SHP77 (cell line): ENCODE results near the gene ZFR2.
"Not testable (repeated sequence)": the region's sequence is repeated elsewhere in the genome, so short reads cannot be mapped to it uniquely, and the experiment has no call there.

Source experiments
- DNase-seq, 2 experiments: peaks; one replicate each; lab custom pipeline; 2025; lab: John Stamatoyannopoulos, UW

The ZFR2 gene

GRCh38 chr19:3771000-3771905 is 97.6 kb downstream of the ZFR2 start:
- DNase-seq = no peak

- no peak for DNase-seq
Observed at GRCh38 chr19:3770136-3770999, 98.5 kb downstream of the ZFR2 start.

- DNase-seq = no peak
Observed at GRCh38 chr19:3769494-3769893, 99.3 kb downstream of the ZFR2 start.

DNA sequence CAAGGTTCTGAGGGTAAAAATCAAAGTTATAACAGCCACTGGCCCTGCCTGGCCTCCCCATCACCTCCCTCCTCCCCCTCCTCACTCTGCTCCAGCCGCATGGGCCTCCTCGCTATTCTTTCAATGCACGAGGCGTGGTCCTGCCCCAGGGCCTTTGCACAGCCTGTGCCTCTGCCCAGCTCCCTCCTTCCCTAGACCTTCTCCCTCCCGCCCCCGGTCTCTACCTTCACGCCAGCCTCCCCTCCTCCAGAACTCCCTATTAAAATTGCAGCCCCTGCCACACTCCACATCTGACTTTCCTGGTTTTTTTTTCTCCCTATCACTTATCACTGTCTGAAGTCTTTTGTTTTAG is 100.1 kb downstream of the ZFR2 start:
- DNase-seq = no peak

- no peak for DNase-seq
Observed at GRCh38 chr19:3768015-3768747, 100.7 kb downstream of the ZFR2 start.

- no peak for DNase-seq
Observed at GRCh38 chr19:3767050-3767449, 101.8 kb downstream of the ZFR2 start.

- DNase-seq = no peak
Observed at GRCh38 chr19:3766520-3766919, 102.3 kb downstream of the ZFR2 start.

DNA sequence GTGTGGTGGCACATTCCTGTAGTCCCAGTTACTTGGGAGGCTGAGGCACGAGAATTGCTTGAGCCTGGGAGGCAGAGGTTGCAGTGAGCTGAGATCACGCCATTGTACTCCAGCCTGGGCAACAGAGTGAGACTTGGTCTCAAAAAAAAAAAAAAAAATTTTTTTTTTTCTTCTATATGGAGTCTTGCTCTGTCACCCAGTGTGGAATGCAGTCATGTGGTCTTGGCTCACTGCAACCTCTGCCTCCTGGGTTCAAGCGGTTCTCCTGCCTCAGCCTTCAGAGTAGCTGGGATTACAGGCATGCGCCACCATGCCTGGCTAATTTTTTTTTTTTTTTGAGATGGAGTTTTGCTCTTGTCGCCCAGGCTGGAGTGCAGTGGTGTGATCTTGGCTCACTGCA is 103.1 kb downstream of the ZFR2 start:
- not testable (repeated sequence) for DNase-seq

DNA sequence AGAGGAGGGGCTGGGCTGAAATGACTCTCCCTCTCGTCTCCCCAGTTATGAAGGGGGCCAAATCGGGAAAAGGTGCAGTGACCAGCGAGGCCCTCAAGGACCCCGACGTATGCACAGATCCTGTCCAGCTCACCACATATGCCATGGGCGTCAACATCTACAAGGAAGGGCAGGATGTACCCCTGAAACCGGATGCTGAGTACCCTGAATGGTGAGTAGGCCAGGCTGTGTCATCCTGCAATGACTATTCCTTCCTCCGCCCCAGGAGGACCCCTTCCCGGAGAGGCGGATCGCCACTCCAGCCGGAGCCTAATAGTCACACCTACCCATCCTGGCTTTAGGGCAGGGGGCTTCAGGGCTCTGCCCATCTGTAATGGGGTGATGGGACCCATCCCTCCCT is 103.7 kb downstream of the ZFR2 start:
- DNase-seq = no peak

DNA sequence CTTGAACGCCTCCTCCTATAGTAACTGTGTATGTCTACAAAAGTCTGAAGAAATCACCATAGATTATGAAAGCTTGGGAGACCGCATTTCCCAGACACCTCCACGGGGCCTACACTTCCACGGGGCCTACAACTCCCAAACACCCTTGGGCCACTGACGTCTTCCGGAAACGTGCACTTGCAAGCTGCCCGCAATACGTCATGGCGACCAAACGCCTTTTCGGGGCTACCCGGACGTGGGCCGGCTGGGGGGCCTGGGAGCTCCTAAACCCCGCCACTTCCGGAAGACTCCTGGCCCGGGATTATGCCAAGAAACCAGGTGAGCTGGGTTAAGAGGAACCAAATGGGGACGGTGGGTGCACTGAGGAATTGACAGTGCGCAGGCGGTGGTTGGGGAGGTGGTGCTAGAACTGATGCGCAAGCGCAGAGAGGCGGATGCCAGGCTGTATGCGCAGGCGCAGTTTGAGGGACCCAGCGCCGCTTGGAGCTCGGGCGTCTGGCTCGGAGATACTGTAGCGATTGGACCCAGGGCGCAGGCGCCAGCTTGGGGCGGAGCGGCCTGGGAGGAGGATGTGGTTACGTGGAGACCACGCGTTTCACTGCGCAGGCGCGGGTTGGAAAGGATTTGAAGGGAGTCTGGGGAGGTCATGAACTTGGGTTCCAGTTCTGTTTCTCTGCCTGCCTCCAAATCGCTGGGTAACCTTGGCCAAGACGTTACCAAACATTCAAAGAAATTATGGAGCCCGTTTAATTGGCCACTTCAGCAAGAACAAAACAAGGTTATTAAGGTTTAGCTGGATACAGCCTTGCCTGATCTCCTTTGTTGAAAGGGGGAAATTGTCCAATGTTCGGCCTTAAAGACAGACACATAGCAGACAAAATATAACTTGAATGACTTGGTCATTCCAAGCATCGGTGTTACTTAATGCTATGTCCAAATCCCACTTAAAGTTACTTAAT is 106.1 kb downstream of the ZFR2 start, which contains the start of gene MRPL54:
MRPL54 (plus strand) TSS at position 182 of the 959 bp plus-strand sequence; CDS start at position 201, 19 bp downstream.
- peak; percentile 97 for DNase-seq

DNA sequence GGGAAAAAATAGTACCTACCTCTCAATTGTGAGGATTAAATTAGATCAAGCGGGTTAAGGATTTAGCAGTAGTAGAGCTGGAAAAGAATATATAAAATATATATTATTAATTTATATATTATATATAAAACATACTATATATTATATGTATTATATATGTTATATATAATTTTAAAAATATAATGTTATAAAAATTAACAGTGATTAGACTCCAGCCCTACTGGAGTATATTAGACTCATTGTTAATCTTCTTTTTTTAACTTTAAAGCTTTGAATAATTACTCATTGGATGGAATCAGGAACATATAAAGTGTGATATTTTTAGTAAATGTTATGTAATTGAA is 106.7 kb downstream of the ZFR2 start:
- DNase-seq = no peak

DNA sequence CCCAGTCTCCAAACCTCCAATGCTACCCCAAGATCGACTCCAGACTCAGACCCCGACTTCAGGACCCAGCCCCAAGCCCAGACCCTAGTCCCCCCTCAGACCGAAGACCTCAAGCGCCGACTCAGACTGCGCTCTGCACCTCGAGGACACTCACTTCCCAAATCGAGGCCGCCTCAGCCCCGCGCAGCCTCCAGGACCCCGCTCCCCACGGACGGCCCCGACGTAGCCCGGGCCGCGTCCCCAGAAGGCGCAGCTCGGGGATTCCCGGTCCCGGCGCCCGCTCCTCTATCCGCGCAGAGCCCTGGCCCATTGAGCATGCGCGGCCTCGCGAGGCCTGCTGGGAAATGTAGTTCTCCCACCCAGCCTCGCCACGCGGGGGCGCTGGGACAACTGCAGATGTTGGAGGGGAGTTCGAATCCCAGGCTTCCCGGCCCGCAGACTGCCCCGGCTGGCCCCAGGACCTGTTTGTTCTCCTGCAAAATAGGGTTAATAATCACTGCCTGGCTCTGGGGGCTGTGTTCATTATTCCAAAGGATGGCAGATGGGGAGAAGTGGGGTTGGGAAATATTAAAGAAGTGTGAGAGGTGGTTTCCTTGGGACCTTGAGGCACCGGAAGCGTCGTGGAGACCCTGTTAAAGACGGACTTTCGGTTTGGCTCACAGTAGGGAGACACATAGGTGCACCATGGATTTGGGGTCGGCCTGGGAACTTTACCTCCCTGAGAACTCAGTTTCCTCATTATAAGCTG is 107.3 kb downstream of the ZFR2 start, which contains the start of gene APBA3:
APBA3 (minus strand) TSS at position 311 of the 748 bp plus-strand sequence. CDS start 1,428 bp downstream, outside the sequence.
- peak; percentile 92 to 94 for DNase-seq

DNA sequence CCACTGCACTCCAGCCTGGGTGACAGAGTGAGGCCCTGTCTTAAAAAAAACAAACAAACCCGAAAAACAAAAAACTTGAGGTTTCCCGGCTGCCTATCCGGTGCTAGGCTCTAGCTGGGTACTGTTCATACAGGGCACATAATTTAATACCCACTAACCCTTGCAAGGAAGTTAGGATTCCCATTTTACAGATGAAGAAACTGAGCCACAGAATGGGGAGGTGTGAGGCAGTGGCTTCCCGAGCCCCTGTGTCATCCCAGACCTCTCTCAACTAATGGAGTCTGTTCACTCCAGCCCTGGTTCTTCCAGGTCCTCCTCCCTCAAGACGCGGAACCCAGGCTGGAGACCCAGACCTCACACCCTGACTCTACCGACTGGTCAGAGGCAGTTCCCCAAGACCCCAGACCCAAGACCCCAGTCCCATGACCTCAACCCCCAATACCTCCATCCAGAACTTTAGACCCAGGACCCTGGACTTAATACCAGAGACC is 107.9 kb downstream of the ZFR2 start:
- no peak for DNase-seq

- no peak for DNase-seq
Observed at GRCh38 chr19:3759482-3760254, 109.2 kb downstream of the ZFR2 start.

- DNase-seq = not testable (repeated sequence)
Observed at GRCh38 chr19:3758297-3758696, 110.5 kb downstream of the ZFR2 start.

DNA sequence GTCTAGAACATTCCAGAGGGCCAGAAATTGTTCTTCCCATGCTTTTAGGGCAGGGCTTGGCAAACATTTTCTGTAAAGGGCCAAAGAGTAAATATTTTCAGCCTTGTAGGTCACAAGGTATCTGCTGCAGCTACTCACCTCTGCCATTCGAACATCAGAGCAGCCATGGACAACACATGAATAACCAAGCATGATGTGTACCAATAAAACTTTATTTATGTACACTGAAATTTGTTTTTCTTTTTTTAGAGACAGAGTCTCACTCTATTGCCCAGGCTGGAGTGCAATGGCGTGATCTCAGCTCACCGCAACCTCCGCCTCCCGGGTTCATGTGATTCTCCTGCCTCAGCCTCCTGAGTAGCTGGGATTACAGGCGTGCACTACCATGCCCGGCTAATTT is 111.1 kb downstream of the ZFR2 start:
- not testable (repeated sequence) for DNase-seq
